HG03103 (cell line): ENCODE measurements around the gene LCOR.

Experiments used
- ATAC-seq: cut with Tn5 transposase; IDR thresholded peaks from one replicate; pipeline ENCODE4 v1.9.1; 2021; ENCODE audit warnings: low read depth; ENCODE audit not compliant: unreplicated experiment

Gene LCOR

GRCh38 chr10:97043563-97043855 lies 211.4 kb downstream of the LCOR start:
- no peak for ATAC-seq
